ENCODE measurements around the gene LTB. TPM values are rescaled to one million over a fixed set of nuclear protein-coding genes. Genes with fewer than 3 reads are reported as not detected.

The LTB gene
- total and polyA plus RNA-seq, 2 of the 4 experiments (the other 2 are of a cell fraction) = not detected

Small RNAs within 50 kb of the gene (microRNA-seq; reads per million reads assigned to microRNA genes)
- gene SNORA38 (ENCODE audit: insufficient read depth, insufficient read length) (4.1 reads per million), gene SNORD117 (ENCODE audit: insufficient read depth, insufficient read length) (75.4 reads per million, percentile 79 among the genes with 10 or more reads in this experiment), gene SNORD84 (ENCODE audit: insufficient read depth, insufficient read length) (not detected), gene UQCRHP1 (ENCODE audit: insufficient read depth, insufficient read length) (not detected)

Small RNAs within 50 kb of the gene (small RNA-seq; reads per million reads assigned to genes)
- gene SNORA38 = 6.6 to 379 (median 25.4) reads per million in 5 experiments
- gene SNORD117 = 3.0 to 124 (median 29.1) reads per million in 5 experiments
- 0 reads per million in 5 experiments for gene SNORD84
- 0 reads per million in 5 experiments for gene UQCRHP1

Other genes starting within 250 kb of the LTB start
Only the 30 nearest of the 35 such genes appear.
- gene MICA, start 178.8 kb downstream of the LTB start, total RNA-seq (2012; rRNA removed) = 52.2 and 55.9 TPM in 2 replicates
- gene MICA, start 178.8 kb downstream of the LTB start, polyA plus RNA-seq (2012; rRNA removed) = 67.7 and 72.8 TPM in 2 replicates
- 11.1 and 11.7 TPM in 2 replicates for gene MICB, start 84.3 kb downstream of the LTB start, total RNA-seq (2012; rRNA removed)
- 9.6 and 9.9 TPM in 2 replicates for gene MICB, start 84.3 kb downstream of the LTB start, polyA plus RNA-seq (2012; rRNA removed)
- not detected in 2 replicates for gene MCCD1, start 53.5 kb downstream of the LTB start, total RNA-seq (2012; rRNA removed)
- gene MCCD1, start 53.5 kb downstream of the LTB start, polyA plus RNA-seq (2012; rRNA removed) = not detected in 2 replicates
- 640 and 796 TPM in 2 replicates for gene DDX39B, start 40.4 kb downstream of the LTB start, total RNA-seq (2012; rRNA removed)
- gene DDX39B, start 40.4 kb downstream of the LTB start, polyA plus RNA-seq (2012; rRNA removed) = 371 and 477 TPM in 2 replicates
- 1.4 and 3.1 TPM in 2 replicates for gene ATP6V1G2, start 35.8 kb downstream of the LTB start, total RNA-seq (2012; rRNA removed)
- 4.8 and 6.5 TPM in 2 replicates for gene ATP6V1G2, start 35.8 kb downstream of the LTB start, polyA plus RNA-seq (2012; rRNA removed)
- 10.0 and 10.8 TPM in 2 replicates for gene NFKBIL1, start 34.8 kb downstream of the LTB start, total RNA-seq (2012; rRNA removed)
- 7.8 and 9.5 TPM in 2 replicates for gene NFKBIL1, start 34.8 kb downstream of the LTB start, polyA plus RNA-seq (2012; rRNA removed)
- not detected in 2 replicates for gene LTA, start 10.1 kb downstream of the LTB start, total RNA-seq (2012; rRNA removed)
- gene LTA, start 10.1 kb downstream of the LTB start, polyA plus RNA-seq (2012; rRNA removed) = not detected in 2 replicates
- not detected in 2 replicates for gene TNF, start 6.9 kb downstream of the LTB start, total RNA-seq (2012; rRNA removed)
- gene TNF, start 6.9 kb downstream of the LTB start, polyA plus RNA-seq (2012; rRNA removed) = not detected in 2 replicates
- gene LST1, start 3.9 kb upstream of the LTB start, total RNA-seq (2012; rRNA removed) = not detected in 2 replicates
- not detected in 2 replicates for gene LST1, start 3.9 kb upstream of the LTB start, polyA plus RNA-seq (2012; rRNA removed)
- gene NCR3, start 10.6 kb upstream of the LTB start, total RNA-seq (2012; rRNA removed) = not detected in 2 replicates
- not detected in 2 replicates for gene NCR3, start 10.6 kb upstream of the LTB start, polyA plus RNA-seq (2012; rRNA removed)
- not detected in 2 replicates for gene AIF1, start 32.8 kb upstream of the LTB start, total RNA-seq (2012; rRNA removed)
- gene AIF1, start 32.8 kb upstream of the LTB start, polyA plus RNA-seq (2012; rRNA removed) = not detected in 2 replicates
- gene PRRC2A, start 38.3 kb upstream of the LTB start, total RNA-seq (2012; rRNA removed) = 7.7 and 8.1 TPM in 2 replicates
- gene PRRC2A, start 38.3 kb upstream of the LTB start, polyA plus RNA-seq (2012; rRNA removed) = 88.6 and 101 TPM in 2 replicates
- gene BAG6, start 70.2 kb upstream of the LTB start, total RNA-seq (2012; rRNA removed) = 40.7 and 41.4 TPM in 2 replicates
- gene BAG6, start 70.2 kb upstream of the LTB start, polyA plus RNA-seq (2012; rRNA removed) = 134 and 151 TPM in 2 replicates
- gene APOM, start 73.5 kb upstream of the LTB start, total RNA-seq (2012; rRNA removed) = 0.83 and 1.4 TPM in 2 replicates
- gene APOM, start 73.5 kb upstream of the LTB start, polyA plus RNA-seq (2012; rRNA removed) = 3.5 and 3.8 TPM in 2 replicates
- gene C6orf47, start 78.4 kb upstream of the LTB start, total RNA-seq (2012; rRNA removed) = 13.1 and 14.2 TPM in 2 replicates
- 8.9 and 9.0 TPM in 2 replicates for gene C6orf47, start 78.4 kb upstream of the LTB start, polyA plus RNA-seq (2012; rRNA removed)
- gene GPANK1, start 82.6 kb upstream of the LTB start, total RNA-seq (2012; rRNA removed) = 6.1 and 7.2 TPM in 2 replicates
- 13.8 and 16.7 TPM in 2 replicates for gene GPANK1, start 82.6 kb upstream of the LTB start, polyA plus RNA-seq (2012; rRNA removed)
- gene CSNK2B, start 83.7 kb upstream of the LTB start, total RNA-seq (2012; rRNA removed) = 218 and 240 TPM in 2 replicates
- 178 and 194 TPM in 2 replicates for gene CSNK2B, start 83.7 kb upstream of the LTB start, polyA plus RNA-seq (2012; rRNA removed)
- 1.9 and 2.2 TPM in 2 replicates for gene LY6G5B, start 87.6 kb upstream of the LTB start, total RNA-seq (2012; rRNA removed)
- 10.2 and 13.6 TPM in 2 replicates for gene LY6G5B, start 87.6 kb upstream of the LTB start, polyA plus RNA-seq (2012; rRNA removed)
- 0.18 TPM in 1 of 2 replicates, not detected in the other for gene LY6G5C, start 98.6 kb upstream of the LTB start, total RNA-seq (2012; rRNA removed)
- 2.0 and 2.1 TPM in 2 replicates for gene LY6G5C, start 98.6 kb upstream of the LTB start, polyA plus RNA-seq (2012; rRNA removed)
- gene ABHD16A, start 120.9 kb upstream of the LTB start, total RNA-seq (2012; rRNA removed) = 30.3 and 35.1 TPM in 2 replicates
- 31.5 and 34.6 TPM in 2 replicates for gene ABHD16A, start 120.9 kb upstream of the LTB start, polyA plus RNA-seq (2012; rRNA removed)
- not detected in 2 replicates for gene LY6G6F, start 124.4 kb upstream of the LTB start, total RNA-seq (2012; rRNA removed)
- gene LY6G6F, start 124.4 kb upstream of the LTB start, polyA plus RNA-seq (2012; rRNA removed) = not detected in 2 replicates
- not detected in 2 replicates for gene LY6G6D, start 132.9 kb upstream of the LTB start, total RNA-seq (2012; rRNA removed)
- not detected in 2 replicates for gene LY6G6D, start 132.9 kb upstream of the LTB start, polyA plus RNA-seq (2012; rRNA removed)
- gene LY6G6C, start 139.3 kb upstream of the LTB start, total RNA-seq (2012; rRNA removed) = not detected in 2 replicates
- not detected in 2 replicates for gene LY6G6C, start 139.3 kb upstream of the LTB start, polyA plus RNA-seq (2012; rRNA removed)
- not detected in 2 replicates for gene MPIG6B, start 140.9 kb upstream of the LTB start, total RNA-seq (2012; rRNA removed)
- gene MPIG6B, start 140.9 kb upstream of the LTB start, polyA plus RNA-seq (2012; rRNA removed) = not detected in 2 replicates
- gene DDAH2, start 146.9 kb upstream of the LTB start, total RNA-seq (2012; rRNA removed) = 40.0 and 40.7 TPM in 2 replicates
- gene DDAH2, start 146.9 kb upstream of the LTB start, polyA plus RNA-seq (2012; rRNA removed) = 57.9 and 58.4 TPM in 2 replicates
- gene CLIC1, start 154.1 kb upstream of the LTB start, total RNA-seq (2012; rRNA removed) = 992 and 1,185 TPM in 2 replicates
- gene CLIC1, start 154.1 kb upstream of the LTB start, polyA plus RNA-seq (2012; rRNA removed) = 692 and 706 TPM in 2 replicates
- 4.7 and 5.6 TPM in 2 replicates for gene MSH5, start 157.6 kb upstream of the LTB start, total RNA-seq (2012; rRNA removed)
- gene MSH5, start 157.6 kb upstream of the LTB start, polyA plus RNA-seq (2012; rRNA removed) = 14.5 and 15.7 TPM in 2 replicates
- gene SAPCD1, start 180.2 kb upstream of the LTB start, total RNA-seq (2012; rRNA removed) = not detected in 2 replicates
- gene SAPCD1, start 180.2 kb upstream of the LTB start, polyA plus RNA-seq (2012; rRNA removed) = 2.2 and 2.3 TPM in 2 replicates
- gene VWA7, start 194.9 kb upstream of the LTB start, total RNA-seq (2012; rRNA removed) = under 0.01 and 0.28 TPM in 2 replicates
- 1.0 and 1.4 TPM in 2 replicates for gene VWA7, start 194.9 kb upstream of the LTB start, polyA plus RNA-seq (2012; rRNA removed)
- 32.2 and 41.2 TPM in 2 replicates for gene VARS1, start 213.3 kb upstream of the LTB start, total RNA-seq (2012; rRNA removed)
- gene VARS1, start 213.3 kb upstream of the LTB start, polyA plus RNA-seq (2012; rRNA removed) = 39.6 and 42.0 TPM in 2 replicates